Measurements from ENCODE around the gene IRX2. TPM values are rescaled to one million over a fixed set of nuclear protein-coding genes. Genes with fewer than 3 reads are reported as not detected.

The IRX2 gene
- total RNA-seq, 2 donors from 2014 or later = 0.83 TPM; not detected in 1

DNA sequence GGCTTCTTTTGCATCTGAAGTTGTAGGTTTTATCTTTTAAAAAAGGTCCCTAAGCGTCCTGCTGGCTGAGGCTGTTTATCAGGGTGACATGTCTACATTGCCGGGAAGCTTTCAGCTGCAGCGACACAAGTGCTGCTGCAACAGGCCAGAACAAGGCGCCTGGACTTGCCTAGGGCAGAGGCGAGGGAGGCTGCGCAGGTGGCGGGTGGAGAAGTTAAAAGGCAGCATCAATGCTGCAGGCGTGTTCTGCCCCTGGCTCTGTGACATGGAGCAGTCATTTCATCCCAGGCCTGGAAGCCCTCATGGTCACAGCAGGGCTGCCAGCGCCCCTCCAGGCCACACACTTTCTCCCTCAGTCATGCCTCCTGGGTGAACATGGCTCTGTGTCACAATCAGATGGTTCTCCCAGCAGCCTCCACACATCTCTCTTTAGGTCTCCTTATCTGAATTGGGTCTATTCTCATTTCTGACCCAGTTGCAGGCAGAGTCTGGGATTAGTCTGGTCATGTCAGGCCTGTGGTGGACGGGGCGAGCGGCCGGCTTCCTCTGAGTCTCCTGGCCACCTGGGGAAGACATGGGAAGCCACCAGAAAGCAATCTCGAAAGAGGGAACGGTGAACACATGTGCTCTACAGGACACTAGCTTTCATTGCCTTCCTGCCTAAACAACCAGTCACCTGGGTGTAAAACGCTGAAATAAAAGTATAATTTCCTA, 41.3 kb downstream of the IRX2 start:
- H3K36me3 ChIP-seq = no peaks in the 10 kb centered on the region
- H3K4me1 ChIP-seq = no peaks in the 10 kb centered on the region
- no peaks in the 10 kb centered on the region for H3K9me3 ChIP-seq
- H3K27me3 ChIP-seq = no peaks in the 10 kb centered on the region
- H3K27ac ChIP-seq = no peak overlapping the region
- no peak for TF ChIP-seq CTCF (IDR thresholded peaks at IDR 0.05)
- H3K4me3 ChIP-seq = no peak overlapping the region
- DNase-seq (ENCODE audit: low spot score) = no peak

DNA sequence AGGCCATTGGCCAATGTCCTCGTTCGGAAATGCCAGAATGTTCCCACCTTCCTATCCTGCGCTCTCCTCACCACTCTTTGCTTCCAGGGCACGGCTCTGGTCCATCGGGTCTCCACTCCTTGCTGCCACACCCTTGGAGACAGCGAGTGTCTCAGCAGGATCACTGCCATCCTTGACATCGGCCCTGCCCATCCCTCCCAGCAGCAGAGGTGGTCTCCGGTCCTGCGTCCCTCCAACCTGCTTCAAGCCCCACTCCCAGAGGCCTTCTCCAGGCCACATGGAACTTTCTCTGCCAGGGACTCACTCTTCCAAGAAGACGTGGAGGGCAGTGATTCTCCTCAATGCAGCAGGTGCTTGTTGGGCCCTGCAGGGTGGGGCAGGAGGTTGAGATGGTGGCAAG, 42.7 kb downstream of the IRX2 start:
- Histone ChIP-seq H3K4me1 (no peaks in the 10 kb centered on the region), H3K9me3 (no peaks in the 10 kb centered on the region), H3K36me3 (no peaks in the 10 kb centered on the region), H3K4me3 (no peak overlapping the region), H3K27ac (no peak overlapping the region), H3K27me3 (no peaks in the 10 kb centered on the region)
- TF ChIP-seq CTCF (IDR thresholded peaks at IDR 0.05) = no peak
- DNase-seq (ENCODE audit: low spot score) = no peak

GRCh38 chr5:2708132-2708531, 43.3 kb downstream of the IRX2 start:
- H3K4me3 ChIP-seq = no peak overlapping the region
- no peaks in the 10 kb centered on the region for H3K9me3 ChIP-seq
- H3K4me1 ChIP-seq = no peaks in the 10 kb centered on the region
- no peaks in the 10 kb centered on the region for H3K36me3 ChIP-seq
- no peak for TF ChIP-seq CTCF (IDR thresholded peaks at IDR 0.05)
- H3K27me3 ChIP-seq = no peaks in the 10 kb centered on the region
- DNase-seq (ENCODE audit: low spot score) = no peak
- no peak overlapping the region for H3K27ac ChIP-seq

DNA sequence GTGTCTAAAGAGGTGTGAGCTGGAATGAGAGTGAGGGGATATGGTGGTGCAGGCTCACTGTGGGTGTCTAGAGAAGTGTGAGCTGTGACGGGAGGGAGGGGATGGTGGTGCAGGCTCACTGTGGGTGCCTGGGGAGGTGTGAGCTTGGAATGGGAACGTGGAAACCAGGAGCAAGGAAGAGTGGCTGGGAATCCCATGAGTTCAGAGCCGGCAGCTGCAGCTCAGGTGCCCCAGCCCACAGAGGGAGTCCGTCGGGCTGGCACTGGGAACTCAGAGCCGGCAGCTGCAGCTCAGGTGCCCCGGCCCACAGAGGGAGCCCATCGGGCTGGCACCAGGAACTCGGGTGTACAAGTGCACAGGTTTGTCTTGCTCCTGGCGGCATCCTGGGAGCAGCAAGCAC, 45.6 kb downstream of the IRX2 start:
- no peak overlapping the region for H3K4me3 ChIP-seq
- TF ChIP-seq CTCF (IDR thresholded peaks at IDR 0.05) = no peak
- H3K27ac ChIP-seq = no peak overlapping the region
- no peaks in the 10 kb centered on the region for H3K27me3 ChIP-seq
- no peaks in the 10 kb centered on the region for H3K4me1 ChIP-seq
- DNase-seq (ENCODE audit: low spot score) = no peak
- no peaks in the 10 kb centered on the region for H3K9me3 ChIP-seq
- H3K36me3 ChIP-seq = no peaks in the 10 kb centered on the region

GRCh38 chr5:2704806-2705645, 46.5 kb downstream of the IRX2 start:
- Histone ChIP-seq H3K4me1 (no peaks in the 10 kb centered on the region), H3K27me3 (no peaks in the 10 kb centered on the region), H3K4me3 (no peak overlapping the region), H3K27ac (no peak overlapping the region), H3K9me3 (no peaks in the 10 kb centered on the region), H3K36me3 (no peaks in the 10 kb centered on the region)
- no peak for TF ChIP-seq CTCF (IDR thresholded peaks at IDR 0.05)
- no peak for DNase-seq (ENCODE audit: low spot score)

All from right atrium auricular region (tissue), 2 donors.